B cell (primary cell): ENCODE results near the gene SCO2.

Experiments used
- CTCF ChIP-seq: fragments of 200-600 bp; IDR thresholded peaks from one replicate; pipeline ENCODE4 v1.8.0; 2022; ENCODE audit warnings: antibody characterized with exemption, mild to moderate bottlenecking
- EZH2 ChIP-seq: IDR thresholded peaks from 2 replicates; pipeline ENCODE4 v1.6.1; 2012; ENCODE audit warnings: borderline replicate concordance, low read depth, mild to moderate bottlenecking, moderate library complexity, low read length; ENCODE audit not compliant: insufficient read depth, poor library complexity, severe bottlenecking

- no peak for TF ChIP-seq CTCF
- no peak for TF ChIP-seq EZH2
Observed at GRCh38 chr22:50525858-50526107, 385 bp upstream of the SCO2 start.
